HG03558 (cell line): ENCODE results near the gene TMEM256.

Source experiments
- ATAC-seq: cut with Tn5 transposase; IDR thresholded peaks from one replicate; pipeline ENCODE4 v1.9.1; 2021; ENCODE audit warnings: moderate number of reproducible peaks; ENCODE audit not compliant: unreplicated experiment; ENCODE audit errors: extremely low read depth

TMEM256 gene

DNA sequence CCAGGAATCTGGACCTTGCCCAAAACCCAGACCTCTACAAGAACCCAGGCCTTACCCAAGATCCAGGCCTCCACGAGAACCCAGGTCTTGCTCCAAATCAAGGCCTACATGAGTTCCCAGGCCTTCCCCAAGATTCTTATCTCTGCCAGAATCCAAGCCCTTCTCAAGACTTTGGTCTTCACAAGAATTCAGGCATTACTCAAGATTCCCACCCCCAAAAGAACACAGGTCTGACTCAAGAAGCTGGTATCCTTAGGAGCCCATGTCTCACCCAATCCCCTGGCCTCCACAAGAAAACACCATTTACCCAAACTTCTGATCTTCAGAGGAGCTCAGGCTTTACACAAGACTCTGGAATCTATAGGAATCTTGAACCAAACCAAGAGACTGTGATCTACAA, 27.3 kb upstream of the TMEM256 start:
- no peak for ATAC-seq

DNA sequence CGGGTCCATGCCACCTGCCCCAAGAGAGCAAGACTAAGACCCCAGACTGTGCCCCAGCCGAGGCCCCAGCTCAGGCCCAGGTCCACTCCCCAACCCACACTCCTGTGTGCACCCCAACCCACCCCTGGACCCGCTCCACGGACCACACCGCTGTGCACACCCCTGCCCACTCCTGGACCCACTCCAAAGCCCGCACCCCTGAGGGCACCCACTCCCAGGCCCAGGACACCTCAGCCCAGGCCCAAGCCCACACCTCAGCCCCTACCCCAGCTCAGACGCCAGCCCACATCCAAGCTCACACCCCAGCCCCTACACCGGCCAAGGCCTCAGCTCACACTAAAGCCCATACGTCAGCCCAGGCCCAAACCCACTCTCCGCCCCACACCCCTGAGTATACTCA, 25.8 kb upstream of the TMEM256 start:
- ATAC-seq: no peak

DNA sequence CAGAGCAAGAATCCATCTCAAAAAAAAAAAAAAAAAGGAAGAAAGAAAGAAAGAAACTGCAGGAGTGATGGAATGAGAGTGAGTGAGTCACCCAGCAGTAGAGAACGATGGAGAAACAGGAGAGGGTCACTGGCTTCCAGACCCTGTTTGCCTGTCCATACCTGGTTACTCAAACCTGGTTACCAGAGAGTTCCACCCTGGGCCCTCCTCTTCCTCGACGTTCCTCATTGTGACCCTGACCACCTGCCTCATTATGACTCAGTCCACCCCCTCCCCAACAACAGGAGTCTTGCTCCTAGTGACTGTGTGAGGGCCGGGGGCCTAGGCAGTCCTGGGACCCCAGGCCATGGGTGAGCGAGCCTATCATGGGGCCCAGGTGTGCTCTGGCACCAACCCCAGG, 24.7 kb upstream of the TMEM256 start, which contains the start of gene SPEM3:
Gene SPEM3, plus strand, starts transcription at position 301 of the 400 bp plus-strand sequence. Its CDS starts 46 bp downstream, at position 347.
- ATAC-seq: no peak

DNA sequence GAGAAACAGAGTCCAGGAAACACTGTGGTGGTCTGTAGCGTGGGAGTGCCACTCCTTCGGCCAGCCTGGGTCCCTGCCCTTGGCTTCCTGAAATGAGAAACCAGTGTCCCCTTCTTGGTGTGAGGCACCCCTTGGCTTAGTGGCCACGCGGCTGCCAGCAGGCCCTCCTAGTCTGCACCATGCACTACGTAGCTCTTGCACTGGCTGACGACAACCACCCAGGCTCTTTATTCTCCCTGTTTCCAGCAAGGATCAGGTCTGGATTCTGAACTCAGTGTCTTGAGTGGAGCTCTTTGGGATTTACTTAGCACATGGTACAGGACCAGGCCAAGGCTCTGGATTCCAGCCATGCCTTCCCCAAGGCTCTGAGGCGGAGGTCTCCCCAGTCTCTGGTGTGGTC, 23.7 kb upstream of the TMEM256 start:
- ATAC-seq: no peak

DNA sequence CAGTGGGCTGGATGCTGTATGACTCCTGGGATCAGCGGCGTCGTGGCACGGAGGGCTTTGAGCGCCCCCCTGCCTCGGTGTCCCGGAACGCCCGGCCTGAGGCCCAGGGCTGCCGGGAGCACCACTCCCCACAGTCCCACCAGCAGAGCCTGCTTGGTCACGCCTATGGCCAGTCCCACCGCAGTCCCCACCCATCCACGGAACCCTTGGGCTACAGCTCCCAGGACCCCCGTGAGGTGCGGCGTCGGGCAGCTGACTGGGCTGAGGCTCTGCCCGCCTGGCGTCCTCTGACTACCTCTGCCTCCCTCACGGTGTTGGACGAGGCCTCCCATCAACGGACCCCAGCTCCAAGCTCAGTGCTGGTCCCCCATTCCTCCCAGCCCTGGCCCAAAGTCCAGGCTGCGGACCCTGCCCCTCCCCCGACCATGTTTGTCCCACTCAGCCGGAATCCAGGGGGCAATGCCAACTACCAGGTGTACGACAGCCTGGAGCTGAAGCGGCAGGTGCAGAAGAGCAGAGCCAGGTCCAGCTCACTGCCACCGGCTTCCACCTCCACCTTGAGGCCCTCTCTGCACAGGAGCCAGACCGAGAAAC, 23.1 kb upstream of the TMEM256 start:
- no peak for ATAC-seq

DNA sequence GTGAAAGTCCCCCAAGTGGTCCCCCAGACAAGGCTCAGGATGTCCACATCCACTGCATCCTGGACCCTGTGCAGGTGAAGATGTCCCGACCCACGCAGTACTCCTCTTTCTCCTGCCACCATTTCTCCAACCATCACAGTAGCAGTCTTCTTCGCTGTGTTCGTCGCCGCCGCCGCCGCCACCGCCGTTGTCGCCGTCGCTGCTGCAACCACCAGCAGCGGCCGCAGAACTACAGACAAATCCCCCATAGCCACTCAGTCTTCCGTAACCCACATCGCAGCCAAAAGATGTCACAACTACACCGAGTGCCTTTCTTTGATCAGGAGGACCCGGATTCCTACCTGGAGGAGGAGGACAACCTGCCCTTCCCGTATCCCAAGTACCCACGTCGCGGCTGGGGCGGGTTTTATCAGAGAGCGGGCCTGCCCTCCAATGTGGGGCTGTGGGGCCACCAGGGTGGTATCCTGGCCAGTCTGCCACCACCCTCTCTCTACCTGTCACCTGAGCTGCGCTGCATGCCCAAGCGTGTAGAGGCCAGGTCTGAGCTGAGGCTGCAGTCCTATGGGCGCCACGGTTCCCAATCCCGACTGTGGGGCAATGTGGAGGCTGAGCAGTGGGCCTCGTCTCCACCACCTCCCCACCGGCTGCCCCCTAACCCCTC, 22.4 kb upstream of the TMEM256 start:
- ATAC-seq: no peak

DNA sequence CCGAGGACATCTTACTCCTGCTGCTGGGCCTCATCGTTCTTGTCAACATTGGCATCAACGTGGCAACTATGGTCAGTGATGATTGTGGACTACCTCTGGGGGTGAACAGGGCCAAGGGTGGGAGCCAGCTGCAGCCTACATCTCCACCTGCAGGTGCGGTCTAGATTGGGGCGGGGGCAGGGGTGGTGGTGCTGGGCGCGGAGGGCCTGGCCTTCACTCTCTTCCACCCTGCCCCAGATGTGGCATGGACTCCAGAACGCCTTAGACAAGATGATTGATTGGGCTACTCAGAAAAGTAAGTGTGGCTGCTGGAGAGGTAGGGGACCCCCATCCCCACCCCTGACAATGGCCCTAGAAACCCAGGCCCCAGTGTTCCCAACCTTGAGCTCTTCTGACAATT, 21.9 kb upstream of the TMEM256 start:
- ATAC-seq: no peak

DNA sequence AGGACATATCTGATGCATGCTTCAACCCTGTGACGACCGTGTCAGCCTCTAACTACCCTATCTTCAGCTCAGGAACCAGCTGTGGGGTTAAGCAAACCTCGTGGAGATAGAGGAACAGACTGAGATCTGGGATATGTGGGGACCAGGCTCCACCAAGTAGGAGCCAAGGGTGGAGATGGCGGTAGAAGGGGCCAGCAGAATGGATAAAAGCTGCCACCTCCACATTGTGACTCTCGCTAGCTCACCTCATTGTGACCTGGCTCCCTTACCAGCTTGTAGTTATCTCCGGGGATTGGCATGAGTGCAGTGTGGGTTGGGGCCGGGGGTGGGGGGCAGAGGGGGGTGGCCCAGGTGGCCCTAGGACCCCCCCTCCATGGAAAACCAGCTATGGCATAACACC, 21.4 kb upstream of the TMEM256 start, which contains the start of gene SPEM2:
Gene SPEM2, plus strand, starts transcription at position 301 of the 400 bp plus-strand sequence. Its CDS starts 73 bp downstream, at position 374.
- no peak for ATAC-seq

DNA sequence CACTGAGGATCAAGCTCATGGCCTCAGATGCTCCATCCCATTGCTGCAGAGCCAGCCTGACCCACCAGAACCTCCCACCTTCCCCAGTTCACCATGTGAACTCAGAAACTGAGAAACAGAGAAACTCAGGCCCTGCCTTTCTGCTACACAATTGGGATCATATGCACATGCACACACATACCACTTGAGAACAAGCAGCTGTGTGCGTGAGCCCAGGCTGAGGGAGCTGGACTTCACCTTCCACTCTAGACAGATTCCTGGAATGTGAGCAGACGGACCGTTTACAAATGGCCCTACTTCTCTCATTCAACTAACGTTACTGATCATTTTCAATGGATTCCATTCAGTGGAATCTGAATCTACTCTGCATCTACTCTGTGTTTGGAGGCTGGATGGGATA, 19.8 kb upstream of the TMEM256 start:
- no peak for ATAC-seq

DNA sequence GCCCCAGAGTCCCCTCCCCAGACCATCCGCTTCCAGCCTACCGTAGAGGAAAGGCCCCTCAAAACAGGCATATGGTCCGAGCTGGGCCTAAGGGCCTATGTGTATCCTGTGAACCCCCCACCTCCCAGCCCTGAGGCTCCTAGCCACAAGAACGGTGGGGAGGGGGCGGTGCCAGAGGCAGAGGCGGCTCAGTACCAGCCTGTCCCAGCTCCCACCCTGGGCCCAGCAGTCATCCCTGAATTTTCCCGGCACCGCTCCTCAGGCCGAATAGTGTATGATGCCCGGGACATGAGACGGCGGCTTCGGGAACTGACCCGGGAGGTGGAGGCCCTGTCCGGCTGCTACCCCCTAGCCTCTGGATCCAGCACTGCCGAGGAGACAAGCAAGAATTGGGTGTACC, 17.3 kb upstream of the TMEM256 start:
- ATAC-seq: no peak

DNA sequence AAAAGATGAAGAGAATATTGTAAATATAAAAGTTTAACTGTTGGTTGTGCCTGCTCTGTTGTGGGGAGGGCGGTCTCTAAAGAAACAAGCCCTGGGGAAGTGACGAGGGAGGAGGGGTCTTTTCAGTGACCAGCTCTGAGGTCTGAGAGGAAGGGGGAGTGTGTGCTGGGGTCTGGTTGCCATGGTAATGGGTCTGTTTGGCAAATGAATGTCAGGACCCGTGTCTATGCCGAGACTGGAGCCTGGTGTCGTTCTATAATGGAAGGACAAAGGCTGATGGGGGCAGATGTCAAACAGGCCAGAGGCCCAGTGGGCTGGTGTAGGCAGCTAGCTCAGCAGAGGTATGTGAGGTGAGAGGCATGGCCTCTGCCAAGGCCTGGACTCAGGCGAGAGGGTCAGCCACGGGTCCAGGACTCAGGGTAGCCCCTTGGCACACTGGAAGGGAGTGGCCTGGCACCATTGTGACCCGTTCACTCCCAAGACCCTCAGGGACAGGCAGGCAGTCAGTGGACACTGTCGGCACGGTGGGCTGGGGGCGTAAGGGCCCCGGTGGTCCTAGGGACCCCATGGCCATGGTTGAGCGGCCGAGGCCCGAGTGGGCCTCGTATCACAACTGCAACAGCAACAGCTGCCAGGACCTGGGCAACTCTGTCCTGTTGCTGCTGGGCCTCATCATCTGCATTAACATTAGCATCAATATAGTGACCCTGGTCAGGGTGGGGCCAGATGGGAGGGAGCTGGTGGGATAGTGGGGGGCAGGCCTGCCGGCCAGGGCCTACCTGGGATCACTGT, 16.1 kb upstream of the TMEM256 start, which contains the start of gene SPEM1:
Gene SPEM1, plus strand, starts transcription at position 506 of the 792 bp plus-strand sequence. Its CDS starts 61 bp downstream, at position 567.
- ATAC-seq: no peak

DNA sequence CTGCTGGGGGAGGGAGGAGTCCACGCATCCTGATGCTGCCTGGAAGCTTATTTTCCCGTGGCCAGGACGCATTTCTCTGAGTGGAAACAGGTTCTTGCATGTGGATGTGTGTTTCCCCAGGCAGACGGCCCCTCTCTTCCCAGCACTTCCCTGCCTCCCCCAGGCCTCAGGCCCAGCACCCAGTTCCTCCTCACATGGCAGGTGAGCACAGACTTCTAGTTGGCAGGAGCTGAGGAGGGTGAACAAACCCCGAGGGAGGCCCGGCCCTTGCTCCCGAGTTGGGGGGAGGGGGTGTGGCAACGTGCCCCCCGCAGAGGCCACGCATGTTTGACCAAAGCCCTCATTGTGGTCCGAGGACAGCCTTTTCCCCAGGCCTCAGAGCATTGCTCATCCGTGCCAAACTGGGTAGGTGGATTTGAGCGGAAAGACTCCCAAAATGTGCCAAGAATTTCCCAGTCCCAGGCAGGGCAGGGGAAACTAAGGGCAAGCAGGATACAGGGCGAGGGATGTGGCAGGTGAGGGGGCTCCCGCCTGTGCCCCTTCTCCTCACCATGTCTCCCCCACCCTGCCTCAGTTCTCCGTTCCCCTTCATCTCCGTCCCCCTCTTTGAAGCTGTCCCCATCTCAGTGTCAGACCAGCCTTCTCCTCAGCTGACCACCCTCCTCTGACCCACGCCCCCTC, 14.7 kb upstream of the TMEM256 start:
- no peak for ATAC-seq

DNA sequence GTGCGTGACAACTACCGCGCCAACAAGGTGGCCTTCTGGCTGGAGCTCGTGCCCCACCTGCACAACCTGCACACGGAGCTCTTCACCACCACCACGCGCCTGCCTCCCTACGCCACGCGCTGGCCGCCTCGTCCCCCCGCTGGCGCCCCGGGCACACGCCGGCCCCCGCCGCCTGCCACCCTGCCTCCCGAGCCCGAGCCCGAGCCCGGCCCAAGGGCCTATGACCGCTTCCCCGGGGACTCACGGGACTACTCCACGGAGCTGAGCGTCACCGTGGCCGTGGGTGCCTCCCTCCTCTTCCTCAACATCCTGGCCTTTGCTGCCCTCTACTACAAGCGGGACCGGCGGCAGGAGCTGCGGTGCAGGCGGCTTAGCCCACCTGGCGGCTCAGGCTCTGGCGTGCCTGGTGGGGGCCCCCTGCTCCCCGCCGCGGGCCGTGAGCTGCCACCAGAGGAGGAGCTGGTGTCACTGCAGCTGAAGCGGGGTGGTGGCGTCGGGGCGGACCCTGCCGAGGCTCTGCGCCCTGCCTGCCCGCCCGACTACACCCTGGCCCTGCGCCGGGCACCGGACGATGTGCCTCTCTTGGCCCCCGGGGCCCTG, 13.3 kb upstream of the TMEM256 start:
- no peak for ATAC-seq

DNA sequence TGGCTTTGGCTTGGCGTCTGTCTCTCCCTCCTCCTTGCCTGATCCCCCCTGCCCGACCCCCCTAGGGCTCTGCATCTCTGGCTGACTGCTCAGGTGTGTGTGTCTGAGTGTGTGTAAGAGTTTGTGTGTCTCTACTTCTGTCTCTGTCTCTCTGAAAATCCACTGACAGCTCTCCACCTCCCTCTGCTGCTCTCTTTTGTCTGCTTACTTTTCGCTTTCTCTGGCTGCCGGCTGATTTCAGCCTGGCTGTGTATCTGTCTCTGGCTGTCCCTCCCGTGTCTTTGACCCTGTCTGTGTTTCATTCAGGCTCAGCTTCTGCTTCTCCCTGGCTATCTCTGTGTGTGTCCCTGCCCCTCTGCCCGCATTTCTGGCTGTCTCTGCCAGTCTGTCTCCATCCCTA, 12.4 kb upstream of the TMEM256 start:
- no peak for ATAC-seq

DNA sequence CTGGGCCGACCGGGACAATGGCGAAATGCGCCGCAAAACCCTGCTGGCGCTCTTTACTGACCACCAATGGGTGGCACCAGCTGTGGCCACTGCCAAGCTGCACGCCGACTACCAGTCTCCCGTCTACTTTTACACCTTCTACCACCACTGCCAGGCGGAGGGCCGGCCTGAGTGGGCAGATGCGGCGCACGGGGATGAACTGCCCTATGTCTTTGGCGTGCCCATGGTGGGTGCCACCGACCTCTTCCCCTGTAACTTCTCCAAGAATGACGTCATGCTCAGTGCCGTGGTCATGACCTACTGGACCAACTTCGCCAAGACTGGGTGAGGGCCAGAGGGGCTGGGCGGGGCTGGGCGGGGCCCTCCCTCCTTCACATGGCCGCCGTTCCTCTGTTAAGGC, 11.9 kb upstream of the TMEM256 start:
- no peak for ATAC-seq

DNA sequence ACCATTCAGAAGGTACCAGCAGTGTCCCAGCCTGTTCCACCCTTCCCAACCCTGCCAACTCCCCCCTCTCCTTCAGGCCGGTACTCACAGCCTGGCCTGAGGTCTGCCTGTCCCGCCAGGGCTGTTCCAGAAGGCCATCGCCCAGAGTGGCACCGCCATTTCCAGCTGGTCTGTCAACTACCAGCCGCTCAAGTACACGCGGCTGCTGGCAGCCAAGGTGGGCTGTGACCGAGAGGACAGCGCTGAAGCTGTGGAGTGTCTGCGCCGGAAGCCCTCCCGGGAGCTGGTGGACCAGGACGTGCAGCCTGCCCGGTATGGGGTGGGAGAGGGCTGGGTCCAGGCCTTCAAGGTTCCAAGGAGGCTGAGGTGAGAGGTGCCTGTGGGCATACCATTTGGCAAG, 10.9 kb upstream of the TMEM256 start:
- ATAC-seq: no peak

DNA sequence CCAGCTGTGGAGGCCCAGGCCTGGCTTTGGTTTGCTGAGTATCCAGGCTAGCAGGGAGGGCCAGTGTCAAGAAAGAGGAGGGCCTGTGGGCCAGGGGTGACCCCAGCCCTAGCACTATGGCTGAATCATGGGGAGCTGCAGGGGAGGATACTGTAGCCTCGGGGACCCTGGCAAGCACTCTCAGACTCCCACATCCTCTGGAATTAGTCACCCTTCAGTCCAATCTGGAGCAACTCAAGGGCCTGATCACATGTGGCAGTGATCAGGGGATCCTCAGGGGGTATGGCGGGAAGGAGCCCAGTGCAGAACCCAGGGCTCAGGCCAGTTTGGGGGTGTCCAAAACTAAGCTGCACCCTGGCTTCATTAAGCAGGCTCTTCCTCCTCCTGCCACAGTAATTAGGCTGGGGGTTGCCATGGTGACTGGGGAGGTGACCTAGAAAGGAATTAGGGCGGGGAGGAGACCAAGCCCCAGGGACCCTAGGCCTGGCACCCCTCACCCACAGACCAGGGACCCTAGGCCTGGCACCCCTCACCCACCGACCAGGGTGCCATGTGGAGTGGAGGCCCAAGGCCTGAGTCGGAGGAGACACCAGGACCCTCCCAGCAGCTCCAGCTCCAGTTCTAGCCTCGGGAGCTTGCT, 9.6 kb upstream of the TMEM256 start:
- ATAC-seq: no peak

DNA sequence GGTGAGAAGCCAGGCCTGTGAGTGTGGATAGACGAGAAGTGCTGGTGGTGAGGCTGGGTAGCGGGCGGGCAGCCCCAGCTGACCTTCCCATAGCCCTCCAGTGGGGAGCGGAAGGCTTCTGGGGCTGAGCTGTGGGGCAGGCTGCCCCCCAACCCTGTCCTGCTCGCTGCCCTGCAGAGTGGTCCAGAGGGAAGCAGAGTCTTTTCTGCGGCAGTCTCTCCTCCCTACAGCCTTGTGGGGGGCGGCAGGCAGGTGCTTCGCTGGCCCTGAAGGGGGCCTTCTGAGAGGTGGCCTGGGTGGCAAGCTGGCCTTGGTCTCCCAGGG, 7.5 kb upstream of the TMEM256 start:
- no peak for ATAC-seq

DNA sequence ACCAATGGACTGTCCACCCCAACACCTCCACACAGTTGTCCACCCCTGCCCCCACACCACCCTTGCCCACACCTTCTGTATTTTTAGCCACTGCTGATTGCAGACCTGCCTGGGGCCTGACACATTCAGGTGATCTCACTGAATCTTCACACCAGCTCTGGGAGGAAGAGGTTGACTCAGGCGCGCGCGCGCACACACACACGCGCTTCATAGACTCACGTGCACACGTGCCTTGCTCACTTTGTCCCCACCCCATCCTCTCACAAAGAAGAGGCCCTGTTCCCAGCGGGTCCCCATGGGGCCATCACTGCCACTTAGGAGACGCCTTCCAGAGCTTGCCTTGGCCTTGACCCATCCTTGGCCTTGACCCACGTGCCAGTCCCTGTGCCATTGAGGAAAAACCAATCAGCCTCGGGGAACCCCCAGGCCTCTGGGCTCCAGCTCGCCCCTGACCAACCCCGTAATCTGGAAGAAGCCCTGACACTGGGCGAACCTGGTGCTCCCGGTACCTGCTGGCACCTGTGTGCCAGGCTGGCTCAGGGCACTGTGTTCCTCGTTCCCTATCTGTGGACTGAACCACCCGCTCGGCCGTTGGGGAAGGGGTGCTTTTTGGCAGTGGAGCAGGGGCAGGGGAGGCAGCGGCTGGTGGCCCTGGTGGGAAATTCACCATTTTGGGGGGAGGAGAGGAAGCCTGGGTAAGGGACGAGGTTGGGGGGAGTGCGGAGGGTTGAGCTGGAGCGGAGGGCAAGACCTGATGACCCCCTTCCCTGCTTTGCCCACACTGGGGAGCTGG, 6.9 kb upstream of the TMEM256 start:
- no peak for ATAC-seq
